Hindlimb muscle (tissue), 1 donor: Measurements from ENCODE around the gene RNU1-2. TPM values are rescaled to one million over a fixed set of nuclear protein-coding genes. Genes with fewer than 3 reads are reported as not detected.
A peak's percentile ranks its signal among the peaks of the same experiment; 100 is the strongest.
"Not testable (repeated sequence)": the region's sequence is repeated elsewhere in the genome, so short reads cannot be mapped to it uniquely, and the experiment has no call there.

ENCODE experiments used
- DNase-seq: peaks from one replicate; pipeline ENCODE4 v3.0.0-alpha.2; 2013
- polyA plus RNA-seq: library from polyadenylated mRNA; unstranded; fragments of 120-200 nt; gene quantifications from one replicate; pipeline ENCODE4 v1.2.1, GENCODE V29; 2013; ENCODE audit not compliant: insufficient read length

RNU1-2 gene
- not detected for polyA plus RNA-seq

- DNase-seq, result peak; percentile 90
Measured at GRCh38 chr1:16895598-16896315, at the start of gene RNU1-2. RNU1-2 (plus strand) TSS chr1:16895980.

- DNase-seq, result not testable (repeated sequence)
Measured at GRCh38 chr1:16856201-16856600, 39.6 kb upstream of the RNU1-2 start.

- not testable (repeated sequence) for DNase-seq
Measured at GRCh38 chr1:16859167-16860041, 36.4 kb upstream of the RNU1-2 start.

GRCh38 chr1:16860048-16860447, 35.7 kb upstream of the RNU1-2 start:
- DNase-seq, result not testable (repeated sequence)

GRCh38 chr1:16861832-16862245, 33.9 kb upstream of the RNU1-2 start:
- not testable (repeated sequence) for DNase-seq

GRCh38 chr1:16862415-16862814, 33.4 kb upstream of the RNU1-2 start:
- DNase-seq, result not testable (repeated sequence)

- DNase-seq, result not testable (repeated sequence)
Measured at GRCh38 chr1:16863024-16863423, 32.8 kb upstream of the RNU1-2 start.

GRCh38 chr1:16866926-16867707, 28.7 kb upstream of the RNU1-2 start:
- not testable (repeated sequence) for DNase-seq

GRCh38 chr1:16868787-16869186, 27.0 kb upstream of the RNU1-2 start:
- DNase-seq, result not testable (repeated sequence)

GRCh38 chr1:16869996-16870395, 25.8 kb upstream of the RNU1-2 start:
- not testable (repeated sequence) for DNase-seq

GRCh38 chr1:16871171-16871570, 24.6 kb upstream of the RNU1-2 start:
- not testable (repeated sequence) for DNase-seq

- DNase-seq, result peak; percentile 48
Measured at GRCh38 chr1:16872152-16873075, 23.4 kb upstream of the RNU1-2 start.

GRCh38 chr1:16873076-16873879, 22.5 kb upstream of the RNU1-2 start:
- DNase-seq, result not testable (repeated sequence)

- not testable (repeated sequence) for DNase-seq
Measured at GRCh38 chr1:16874968-16875765, 20.6 kb upstream of the RNU1-2 start.

GRCh38 chr1:16881742-16882141, 14.0 kb upstream of the RNU1-2 start:
- DNase-seq, result not testable (repeated sequence)

GRCh38 chr1:16882986-16883385, 12.8 kb upstream of the RNU1-2 start:
- no peak for DNase-seq

GRCh38 chr1:16884487-16884886, 11.3 kb upstream of the RNU1-2 start:
- DNase-seq, result not testable (repeated sequence)

- DNase-seq, result no peak
Measured at GRCh38 chr1:16886860-16887605, 8.7 kb upstream of the RNU1-2 start.
